K562 (cell line): ENCODE measurements around the gene CSF2RB. TPM values are rescaled to one million over a fixed set of nuclear protein-coding genes. Genes with fewer than 3 reads are reported as not detected.

Source experiments
- ATAC-seq: fragments of 200-7000 bp; cut with Tn5 transposase; 3 replicates; pipeline ENCODE4 v1.9.1; 2020; ENCODE audit warnings: moderate library complexity
- BruUV-seq: library from RNA; stranded (reverse); fragments of 400-500 nt; replicated peaks from 2 replicates; lab custom pipeline; 2021; lab: Mats Ljungman, UMichigan
- CTCF ChIA-PET: fragments of 300-600 bp; formaldehyde crosslinking; extraction: SDS; loops from one replicate; lab custom pipeline; 2021; ENCODE audit warnings: low intra/inter-chr PET ratio; lab: Yijun Ruan, JAX
- POLR2A ChIA-PET: fragments of 300-600, 350-650 bp; sonication (Branson Sonifier 250); formaldehyde crosslinking; extraction: SDS; loops from one replicate; lab custom pipeline; 2021; ENCODE audit warnings: antibody characterized with exemption, inconsistent platforms; lab: Yijun Ruan, JAX
- DNase-seq, 4 experiments: peaks; one replicate each; pipeline versions ENCODE4 v3.0.0 to v3.0.0-alpha.2; 2011 to 2018; ENCODE audit warnings: low spot score in 3 of 4, mixed read lengths in 3 of 4; ENCODE audit errors: extremely low read depth in 1 of 4
- FAIRE-seq: peaks from 2 replicates; lab custom pipeline; 2011; peaks lifted over from hg19 to GRCh38; lab: Jason Lieb, UNC
- H2AFZ ChIP-seq: 2 replicates; pipeline ENCODE4 v1.6.0; 2011; ENCODE audit warnings: low read depth, low read length, control low read depth, inconsistent platforms
- H3K27ac ChIP-seq: fragments of 200-600 bp; 3 replicates; pipeline ENCODE4 v1.8.0; 2011; ENCODE audit warnings: low read depth, mild to moderate bottlenecking, control low read depth, inconsistent platforms, low read length, moderate library complexity, mixed read lengths; ENCODE audit errors: extremely low read depth
- H3K27me3 ChIP-seq, 2 experiments: fragments of 300-600 bp in 1 of 2; 2 replicates in 1 of 2; 3 replicates in 1 of 2; pipeline versions ENCODE4 v1.6.0 to v1.8.0; 2011; ENCODE audit warnings: inconsistent platforms in 2 of 2, low read length in 2 of 2, mild to moderate bottlenecking in 1 of 2, mixed read lengths in 1 of 2, moderate library complexity in 1 of 2; ENCODE audit not compliant: control insufficient read depth in 2 of 2, insufficient read depth in 2 of 2
- H3K36me3 ChIP-seq: fragments of 300-600 bp; 3 replicates; pipeline ENCODE4 v1.8.0; 2011; ENCODE audit warnings: mild to moderate bottlenecking, low read length, inconsistent platforms; ENCODE audit not compliant: control insufficient read depth, insufficient read depth
- H3K4me1 ChIP-seq, 2 experiments: fragments of 200-600 bp in 1 of 2; replicated peaks in 1 of 2; 2 replicates in 1 of 2; 3 replicates in 1 of 2; pipeline versions ENCODE4 v1.5.1 to v1.8.0; 2011; ENCODE audit warnings: inconsistent platforms in 2 of 2, low read length in 2 of 2, mild to moderate bottlenecking in 1 of 2, mixed read lengths in 1 of 2, moderate library complexity in 1 of 2; ENCODE audit not compliant: control insufficient read depth in 2 of 2, insufficient read depth in 2 of 2
- H3K4me2 ChIP-seq: 2 replicates; pipeline ENCODE4 v1.6.1; 2011; ENCODE audit warnings: low read length, control low read depth, inconsistent platforms, mixed read lengths; ENCODE audit not compliant: insufficient read depth
- H3K4me3 ChIP-seq: fragments of 200-600 bp; sonication (generic), shearing (Covaris generic); 2 replicates; pipeline ENCODE4 v1.5.1; 2016; ENCODE audit warnings: control low read depth, inconsistent platforms
- H3K79me2 ChIP-seq: fragments of 200-600 bp; 3 replicates; pipeline ENCODE4 v1.8.0; 2011; ENCODE audit warnings: low read length, inconsistent platforms; ENCODE audit not compliant: control insufficient read depth, insufficient read depth
- H3K9ac ChIP-seq, 2 experiments: 2 replicates each; pipeline versions ENCODE4 v1.6.0 to v1.6.1; 2011; ENCODE audit warnings: low read depth in 2 of 2, low read length in 2 of 2, control low read depth in 1 of 2, inconsistent platforms in 1 of 2, mild to moderate bottlenecking in 1 of 2, mixed read lengths in 1 of 2; ENCODE audit not compliant: insufficient read depth in 1 of 2
- H3K9me1 ChIP-seq: one replicate; pipeline ENCODE4 v1.6.0; 2011; ENCODE audit warnings: inconsistent platforms, mild to moderate bottlenecking, low read length, moderate library complexity; ENCODE audit not compliant: control insufficient read depth, insufficient read depth
- H3K9me3 ChIP-seq: replicated peaks from 2 replicates; pipeline ENCODE4 v1.5.1; 2011; ENCODE audit warnings: low read depth, low read length, inconsistent platforms; ENCODE audit not compliant: control insufficient read depth, insufficient read depth
- H4K20me1 ChIP-seq: replicated peaks from 2 replicates; pipeline ENCODE4 v1.6.1; 2011; ENCODE audit warnings: low read length, inconsistent platforms, mixed read lengths; ENCODE audit not compliant: control insufficient read depth, insufficient read depth
- CBX1 ChIP-seq: sonication (generic); IDR thresholded peaks from 2 replicates; pipeline ENCODE4 v1.6.1; 2016; ENCODE audit warnings: antibody characterized with exemption, low read depth, mild to moderate bottlenecking
- MECOM ChIP-seq: fragments of 250-450 bp; sonication (Bioruptor Pico); IDR thresholded peaks from 2 replicates; pipeline ENCODE4 v1.8.0; 2022; ENCODE audit warnings: inconsistent platforms
- ZC3H11A ChIP-seq: IDR thresholded peaks from 2 replicates; pipeline ENCODE4 v1.6.1; 2012; ENCODE audit warnings: low read depth, low read length, improper control_type of control experiment
- ZNF24 ChIP-seq: fragments of 450-650 bp; IDR thresholded peaks from 2 replicates; pipeline ENCODE4 v1.6.1; 2016
- WGBS: fragments of 100-300 bp; shearing (Covaris generic); methylation state at CpG from one replicate; pipeline ENCODE4 v1.1.6; 2016; ENCODE audit warnings: low coverage, mixed read lengths; ENCODE audit not compliant: insufficient coverage; ENCODE audit errors: missing lambda C conversion rate; 5-methylcytosine and 5-hydroxymethylcytosine counted together
- in situ Hi-C: fragments of 300-500 bp; cut with MboI; formaldehyde crosslinking; loops from 4 replicates; pipeline ENCODE4 v1.15.0; 2018; ENCODE audit warnings: inconsistent platforms, mixed read lengths
- intact Hi-C: fragments of 100-400 bp; cut with micrococcal nuclease; formaldehyde crosslinking; loops from 2 replicates; pipeline ENCODE4 v1.14.2; 2022
- polyA plus RNA-seq, 8 experiments: library from polyadenylated mRNA; depleted of rRNA in 4 of 8; stranded (reverse) in 5 of 8; unstranded in 3 of 8; fragments of >200 nt; fragmentation: Nextera tagmentation in 2 of 8; fragmentation: Illumina TruSeq in 1 of 8; extraction: Ambion mirVana in 2 of 8; extraction: Trizol in 1 of 8; gene quantifications; 2 replicates each; pipeline versions ENCODE4 v1.2.1 to v1.2.3, GENCODE V29; 2011 to 2014; ENCODE audit warnings: inconsistent platforms in 1 of 8, missing spikeins in 1 of 8
- total RNA-seq, 7 experiments: library from RNA; depleted of rRNA in 6 of 7; stranded (reverse); fragments of >200 nt in 6 of 7; fragmentation: Illumina TruSeq in 2 of 7; extraction: Trizol in 2 of 7; gene quantifications; 2 replicates each; pipeline versions ENCODE4 v1.2.1 to v1.2.3, GENCODE V29; 2011 to 2021; ENCODE audit warnings: low replicate concordance in 1 of 7
- TF ChIP-seq, protein P1 (sequence below): sonication (generic); formaldehyde crosslinking; IDR thresholded peaks from 2 replicates; pipeline ENCODE4 v1.5.0; 2020; ENCODE audit warnings: missing genetic modification reagents
- TF ChIP-seq, protein P2 (sequence below): sonication (generic); formaldehyde crosslinking; IDR thresholded peaks from 2 replicates; pipeline ENCODE4 v1.9.0; 2022; ENCODE audit warnings: mild to moderate bottlenecking, missing genetic modification reagents

CSF2RB gene
- total and polyA plus RNA-seq, 9 of the 15 experiments (the other 6 are each of a cell fraction or from before 2014, with no cell fraction given): 0.04 to 1.0 (median 0.36) TPM

DNA sequence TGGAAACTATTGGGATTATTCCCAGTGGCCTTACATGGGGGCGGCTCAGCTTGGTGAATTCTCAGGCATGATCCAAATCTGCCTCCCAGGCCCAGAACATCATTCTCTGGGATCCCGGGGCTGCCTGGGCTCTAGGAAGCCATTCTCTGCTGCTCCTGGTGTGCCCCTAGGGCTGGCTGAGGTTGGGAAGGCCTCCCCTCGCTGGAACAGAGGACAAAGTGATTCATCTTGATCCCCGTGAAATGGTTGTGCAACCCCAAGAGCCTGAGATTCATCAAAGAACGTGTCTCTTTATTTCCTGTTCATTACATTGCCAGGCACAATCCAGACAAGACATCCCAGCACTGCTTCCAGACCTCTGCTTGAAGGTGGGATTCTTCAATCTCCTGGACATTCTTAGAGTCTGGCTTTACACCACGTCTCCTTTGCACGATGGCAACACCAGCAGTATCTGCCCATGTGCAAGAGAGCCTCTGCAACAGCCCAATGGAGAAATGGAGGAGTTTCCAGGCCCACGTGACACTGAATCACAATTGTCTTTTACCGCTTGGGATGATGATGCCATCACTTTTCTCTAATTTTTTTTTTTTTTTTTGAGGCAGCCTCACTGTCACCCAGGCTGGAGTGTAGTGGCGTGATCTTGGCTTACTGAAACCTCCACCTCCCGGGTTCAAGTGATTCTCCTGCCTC is 53.6 kb downstream of the CSF2RB start:
- no peak overlapping the region for H3K4me2 ChIP-seq
- H3K4me1 ChIP-seq: no peaks in the 10 kb centered on the region
- no peak overlapping the region for H3K4me3 ChIP-seq
- no peaks in the 10 kb centered on the region for H3K9me3 ChIP-seq
- intact Hi-C loops (no loop called here), in situ Hi-C loops (no loop called here)
- H3K79me2 ChIP-seq: no peaks in the 10 kb centered on the region
- no TSS peak for BruUV-seq
- FAIRE-seq (no peak), ATAC-seq (no peak), DNase-seq (no peak)
- 10% methylated on average over 9 of the region's 11 CpGs for WGBS
- TF ChIP-seq, protein P1, sequence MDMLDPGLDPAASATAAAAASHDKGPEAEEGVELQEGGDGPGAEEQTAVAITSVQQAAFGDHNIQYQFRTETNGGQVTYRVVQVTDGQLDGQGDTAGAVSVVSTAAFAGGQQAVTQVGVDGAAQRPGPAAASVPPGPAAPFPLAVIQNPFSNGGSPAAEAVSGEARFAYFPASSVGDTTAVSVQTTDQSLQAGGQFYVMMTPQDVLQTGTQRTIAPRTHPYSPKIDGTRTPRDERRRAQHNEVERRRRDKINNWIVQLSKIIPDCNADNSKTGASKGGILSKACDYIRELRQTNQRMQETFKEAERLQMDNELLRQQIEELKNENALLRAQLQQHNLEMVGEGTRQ (CRISPR knock-in tag): peak; percentile 6; the same call in 1 of the 2 replicates
- TF ChIP-seq, protein P2, sequence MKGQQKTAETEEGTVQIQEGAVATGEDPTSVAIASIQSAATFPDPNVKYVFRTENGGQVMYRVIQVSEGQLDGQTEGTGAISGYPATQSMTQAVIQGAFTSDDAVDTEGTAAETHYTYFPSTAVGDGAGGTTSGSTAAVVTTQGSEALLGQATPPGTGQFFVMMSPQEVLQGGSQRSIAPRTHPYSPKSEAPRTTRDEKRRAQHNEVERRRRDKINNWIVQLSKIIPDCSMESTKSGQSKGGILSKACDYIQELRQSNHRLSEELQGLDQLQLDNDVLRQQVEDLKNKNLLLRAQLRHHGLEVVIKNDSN (CRISPR knock-in tag): 0 out of 2 replicates have a peak, but pooled peaks have one; percentile 20
- TF ChIP-seq ZC3H11A (no peak), ZNF24 (no peak), CBX1 (no peak), MECOM (CRISPR knock-in tag) (no peak)
- no peaks in the 10 kb centered on the region for H4K20me1 ChIP-seq
- no peak overlapping the region for H3K9ac ChIP-seq
- POLR2A ChIA-PET: interaction anchor here (0.7 kb wide), 1 partner anchor 11 kb away, joined by 3 read pairs; no protein-coding TSS in a partner anchor
- H2AFZ ChIP-seq: no peak overlapping the region
- H3K36me3 ChIP-seq: no peaks in the 10 kb centered on the region
- H3K27me3 ChIP-seq: no peaks in the 10 kb centered on the region; a peak in 1 of 5 replicates
- CTCF ChIA-PET: interaction anchor here (0.6 kb wide), 1 partner anchor 14 kb away, joined by 3 read pairs; no protein-coding TSS in a partner anchor
- no peak overlapping the region for H3K27ac ChIP-seq
- no peaks in the 10 kb centered on the region for H3K9me1 ChIP-seq
